Endodermal cell (in vitro differentiated cells): ENCODE measurements around the gene B2M. TPM values are rescaled to one million over a fixed set of nuclear protein-coding genes. Genes with fewer than 3 reads are reported as not detected.
"Not testable (repeated sequence)": the region's sequence is repeated elsewhere in the genome, so short reads cannot be mapped to it uniquely, and the experiment has no call there.

ENCODE experiments used
- DNase-seq: peaks from one replicate; pipeline ENCODE4 v3.0.0-alpha.2; 2017
- H3K27ac ChIP-seq: 2 replicates; pipeline ENCODE4 v1.5.1; 2013; ENCODE audit warnings: mild to moderate bottlenecking, low read depth, low read length, moderate library complexity
- H3K27me3 ChIP-seq: 2 replicates; pipeline ENCODE4 v1.6.1; 2013; ENCODE audit warnings: mild to moderate bottlenecking, low read length, moderate library complexity; ENCODE audit not compliant: insufficient read depth, control insufficient read depth, poor library complexity, severe bottlenecking
- H3K36me3 ChIP-seq: 2 replicates; pipeline ENCODE4 v1.7.0; 2013; ENCODE audit warnings: mild to moderate bottlenecking, low read length, moderate library complexity; ENCODE audit not compliant: control insufficient read depth, insufficient read depth
- H3K4me1 ChIP-seq: one replicate; pipeline ENCODE4 v1.7.0; 2013; ENCODE audit warnings: low read length; ENCODE audit not compliant: control insufficient read depth, insufficient read depth
- H3K4me3 ChIP-seq: 2 replicates; pipeline ENCODE4 v1.5.1; 2013; ENCODE audit warnings: mild to moderate bottlenecking, low read length, moderate library complexity
- H3K9ac ChIP-seq: 2 replicates; pipeline ENCODE4 v1.6.1; 2013; ENCODE audit warnings: mild to moderate bottlenecking, low read length, moderate library complexity; ENCODE audit not compliant: poor library complexity, severe bottlenecking; ENCODE audit errors: extremely low read depth
- H3K9me3 ChIP-seq: 2 replicates; pipeline ENCODE4 v1.6.1; 2013; ENCODE audit warnings: mild to moderate bottlenecking, low read length, moderate library complexity; ENCODE audit not compliant: control insufficient read depth
- H3K27ac Mint-ChIP-seq: 2 replicates; pipeline ENCODE4 v1.8.0; 2020; ENCODE audit warnings: mixed read lengths
- H3K27me3 Mint-ChIP-seq: 2 replicates; pipeline ENCODE4 v1.8.0; 2021; ENCODE audit warnings: mild to moderate bottlenecking, mixed read lengths; ENCODE audit not compliant: insufficient read depth
- H3K36me3 Mint-ChIP-seq: 2 replicates; pipeline ENCODE4 v1.8.0; 2020; ENCODE audit warnings: low read depth, mixed read lengths
- H3K4me1 Mint-ChIP-seq: 2 replicates; pipeline ENCODE4 v1.8.0; 2020; ENCODE audit warnings: mixed read lengths
- H3K4me3 Mint-ChIP-seq: 2 replicates; pipeline ENCODE4 v1.8.0; 2020; ENCODE audit warnings: mild to moderate bottlenecking, moderate library complexity, mixed read lengths
- H3K9me3 Mint-ChIP-seq: 2 replicates; pipeline ENCODE4 v1.8.0; 2020; ENCODE audit warnings: mild to moderate bottlenecking, mixed read lengths
- WGBS, 2 experiments: methylation state at CpG; one replicate each; pipeline versions ENCODE4 v1.1.5 to v1.1.7; 2013; ENCODE audit warnings: missing lambda C conversion rate in 2 of 2, mixed read lengths in 1 of 2; ENCODE audit not compliant: insufficient coverage in 1 of 2, insufficient read length in 1 of 2; 5-methylcytosine and 5-hydroxymethylcytosine counted together
- total RNA-seq, 2 donors: library from RNA; stranded (reverse); fragmentation: NEBNext Ultra II Directional in 1 of 2; extraction: Animal tissue kit (Norgen Biotek cat#: 25700) in 1 of 2; gene quantifications; 2 replicates in 1 of 2; 3 replicates in 1 of 2; pipeline ENCODE4 v1.2.1, GENCODE V29; 2021
- TF ChIP-seq, protein P1 (sequence below): fragments of 200-600 bp; sonication (generic); conservative IDR thresholded peaks from 2 replicates; pipeline ENCODE4 v1.5.0; 2021; ENCODE audit warnings: antibody characterized with exemption, mild to moderate bottlenecking

B2M gene
- total RNA-seq, 2 donors from 2014 or later = 66.5 to 74.3 TPM

DNA sequence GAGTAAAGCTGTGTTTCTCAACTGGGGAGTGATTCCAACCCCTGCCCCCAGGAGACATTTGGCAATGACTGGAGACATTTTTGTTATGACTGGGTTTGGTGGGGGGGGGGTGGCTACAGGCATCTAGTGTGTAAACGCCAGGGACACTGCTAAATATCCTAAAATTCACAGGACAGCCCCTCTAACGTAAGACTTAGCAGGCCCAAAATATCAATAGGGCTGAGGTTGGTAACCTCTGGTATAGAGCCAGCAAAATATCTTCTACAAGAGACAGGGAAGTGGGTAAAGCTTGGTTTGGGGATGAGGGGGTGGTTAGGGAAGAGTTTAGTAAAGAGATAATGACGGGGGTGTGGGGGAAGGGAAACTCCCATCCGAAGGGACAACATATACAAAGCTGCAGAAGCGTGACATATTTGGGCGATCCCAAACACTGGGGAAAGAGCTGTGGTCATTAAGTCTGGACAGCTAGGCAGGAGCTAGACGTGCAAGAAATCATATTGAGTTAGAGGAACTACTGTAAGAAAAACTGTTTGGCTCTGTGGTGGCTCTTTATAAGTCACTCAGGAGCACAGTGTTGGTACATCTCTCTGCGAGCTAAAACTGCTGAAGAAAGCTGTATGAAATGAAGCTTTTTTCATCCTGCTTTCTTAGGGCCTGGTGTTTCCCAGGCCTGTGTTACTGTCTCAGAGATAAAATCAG is 24.3 kb downstream of the B2M start:
- DNase-seq = no peak
- Histone ChIP-seq H3K36me3 (no peaks in the 10 kb centered on the region), H3K4me3 (no peak overlapping the region), H3K27me3 (no peaks in the 10 kb centered on the region), H3K27ac (no peak overlapping the region), H3K9ac (no peak overlapping the region), H3K9me3 (no peaks in the 10 kb centered on the region), H3K4me1 (no peaks in the 10 kb centered on the region)
- Mint-ChIP-seq H3K4me3 (no peak overlapping the region), H3K9me3 (peaks cover 9% of the 10 kb centered on the region), H3K27me3 (no peaks in the 10 kb centered on the region), H3K36me3 (no peaks in the 10 kb centered on the region), H3K27ac (peak overlapping the region; percentile 10), H3K4me1 (peaks cover 5% of the 10 kb centered on the region)
- WGBS, 2 experiments = 85 to 90% methylated on average over 8 of the region's 8 CpGs
- TF ChIP-seq, protein P1, sequence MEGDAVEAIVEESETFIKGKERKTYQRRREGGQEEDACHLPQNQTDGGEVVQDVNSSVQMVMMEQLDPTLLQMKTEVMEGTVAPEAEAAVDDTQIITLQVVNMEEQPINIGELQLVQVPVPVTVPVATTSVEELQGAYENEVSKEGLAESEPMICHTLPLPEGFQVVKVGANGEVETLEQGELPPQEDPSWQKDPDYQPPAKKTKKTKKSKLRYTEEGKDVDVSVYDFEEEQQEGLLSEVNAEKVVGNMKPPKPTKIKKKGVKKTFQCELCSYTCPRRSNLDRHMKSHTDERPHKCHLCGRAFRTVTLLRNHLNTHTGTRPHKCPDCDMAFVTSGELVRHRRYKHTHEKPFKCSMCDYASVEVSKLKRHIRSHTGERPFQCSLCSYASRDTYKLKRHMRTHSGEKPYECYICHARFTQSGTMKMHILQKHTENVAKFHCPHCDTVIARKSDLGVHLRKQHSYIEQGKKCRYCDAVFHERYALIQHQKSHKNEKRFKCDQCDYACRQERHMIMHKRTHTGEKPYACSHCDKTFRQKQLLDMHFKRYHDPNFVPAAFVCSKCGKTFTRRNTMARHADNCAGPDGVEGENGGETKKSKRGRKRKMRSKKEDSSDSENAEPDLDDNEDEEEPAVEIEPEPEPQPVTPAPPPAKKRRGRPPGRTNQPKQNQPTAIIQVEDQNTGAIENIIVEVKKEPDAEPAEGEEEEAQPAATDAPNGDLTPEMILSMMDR = no peak

DNA sequence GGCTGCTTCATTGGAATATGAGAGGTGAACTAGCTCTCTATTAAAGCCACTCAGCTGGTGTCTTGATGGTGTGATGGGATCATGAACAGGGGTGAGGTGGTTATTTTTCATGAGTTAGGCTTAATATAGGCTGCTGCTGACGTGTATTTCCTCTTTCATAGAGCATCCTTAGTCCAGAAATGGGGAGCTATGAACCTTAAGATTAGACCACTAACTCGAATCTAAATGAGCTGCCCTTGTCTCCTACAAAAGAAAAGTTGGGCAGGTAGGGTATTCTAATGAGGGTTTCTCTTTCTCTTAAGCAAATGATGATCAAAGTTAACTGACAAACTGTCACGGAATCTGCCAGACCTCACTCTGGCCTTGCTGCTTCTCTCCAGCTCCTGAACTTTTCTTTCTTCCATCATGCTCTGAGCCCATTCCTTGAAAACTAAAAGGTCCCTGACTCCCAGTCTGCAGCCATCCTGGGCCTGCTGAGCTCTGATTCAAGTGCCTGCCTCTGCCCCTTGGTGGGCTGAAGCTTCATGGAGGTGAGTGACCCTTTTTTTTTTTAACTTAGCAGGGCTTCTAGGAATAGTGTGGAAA is 25.0 kb downstream of the B2M start, which contains the start of gene TRIM69:
Gene TRIM69 (plus strand): TSS at position 348 of the 585 bp plus-strand sequence. CDS start 177 bp downstream, at position 525.
- no peak within 1 kb of the TSS for H3K9ac ChIP-seq
- no peak for DNase-seq
- Mint-ChIP-seq H3K4me1 (peaks cover 5% of the 10 kb centered on the region), H3K27ac (peak within 1 kb of the TSS; percentile 10), H3K27me3 (no peaks in the 10 kb centered on the region), H3K36me3 (no peaks in the 10 kb centered on the region), H3K9me3 (peaks cover 9% of the 10 kb centered on the region), H3K4me3 (no peak within 1 kb of the TSS)
- no peaks in the 10 kb centered on the region for H3K36me3 ChIP-seq
- TF ChIP-seq, protein P1 = no peak
- H3K4me1 ChIP-seq = no peaks in the 10 kb centered on the region
- no peak within 1 kb of the TSS for H3K27ac ChIP-seq
- 80 to 93% methylated on average over 3 of the region's 3 CpGs for WGBS, 2 experiments
- no peaks in the 10 kb centered on the region for H3K9me3 ChIP-seq
- no peak within 1 kb of the TSS for H3K4me3 ChIP-seq
- no peaks in the 10 kb centered on the region for H3K27me3 ChIP-seq

DNA sequence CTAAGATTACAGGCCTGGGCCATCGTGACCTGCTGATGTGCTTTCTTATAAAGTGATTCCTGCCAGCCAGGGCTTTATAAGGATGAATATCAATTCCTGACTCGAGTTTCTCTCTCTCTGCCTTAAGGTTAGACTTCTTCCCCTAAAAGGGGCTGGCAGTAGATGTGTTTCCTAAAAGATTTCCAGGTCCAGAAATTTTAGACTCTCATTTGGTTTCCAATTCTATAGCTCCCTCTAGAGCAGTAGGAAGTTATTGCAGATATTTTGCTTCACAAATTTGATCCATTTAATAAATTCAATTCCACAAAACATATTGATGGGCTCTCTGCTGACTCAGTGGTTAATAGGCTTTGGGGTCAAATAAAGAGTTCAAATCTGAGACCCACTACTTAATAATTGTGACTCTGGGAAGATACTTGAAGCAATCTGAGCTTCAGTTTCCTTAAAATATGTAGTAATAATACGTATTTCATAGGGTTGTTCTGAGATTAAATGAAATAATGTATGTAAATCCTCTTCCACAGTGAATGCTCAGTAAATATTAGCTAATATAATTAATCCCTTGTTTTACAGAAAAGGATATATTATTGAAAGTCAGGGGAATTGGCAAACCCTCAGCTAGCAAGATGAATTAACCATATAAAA is 27.1 kb downstream of the B2M start:
- no peak overlapping the region for H3K4me3 Mint-ChIP-seq
- WGBS, 2 experiments = 69 to 91% methylated on average over 3 of the region's 3 CpGs
- Histone ChIP-seq H3K4me1 (no peaks in the 10 kb centered on the region), H3K9me3 (no peaks in the 10 kb centered on the region), H3K27ac (no peak overlapping the region), H3K4me3 (no peak overlapping the region), H3K9ac (no peak overlapping the region), H3K36me3 (no peaks in the 10 kb centered on the region), H3K27me3 (no peaks in the 10 kb centered on the region)
- no peaks in the 10 kb centered on the region for H3K36me3 Mint-ChIP-seq
- DNase-seq = no peak
- no peaks in the 10 kb centered on the region for H3K27me3 Mint-ChIP-seq
- no peak overlapping the region for H3K27ac Mint-ChIP-seq
- TF ChIP-seq, protein P1 = peak; percentile 78
- H3K9me3 Mint-ChIP-seq = peaks cover 11% of the 10 kb centered on the region
- H3K4me1 Mint-ChIP-seq = peaks cover 5% of the 10 kb centered on the region

DNA sequence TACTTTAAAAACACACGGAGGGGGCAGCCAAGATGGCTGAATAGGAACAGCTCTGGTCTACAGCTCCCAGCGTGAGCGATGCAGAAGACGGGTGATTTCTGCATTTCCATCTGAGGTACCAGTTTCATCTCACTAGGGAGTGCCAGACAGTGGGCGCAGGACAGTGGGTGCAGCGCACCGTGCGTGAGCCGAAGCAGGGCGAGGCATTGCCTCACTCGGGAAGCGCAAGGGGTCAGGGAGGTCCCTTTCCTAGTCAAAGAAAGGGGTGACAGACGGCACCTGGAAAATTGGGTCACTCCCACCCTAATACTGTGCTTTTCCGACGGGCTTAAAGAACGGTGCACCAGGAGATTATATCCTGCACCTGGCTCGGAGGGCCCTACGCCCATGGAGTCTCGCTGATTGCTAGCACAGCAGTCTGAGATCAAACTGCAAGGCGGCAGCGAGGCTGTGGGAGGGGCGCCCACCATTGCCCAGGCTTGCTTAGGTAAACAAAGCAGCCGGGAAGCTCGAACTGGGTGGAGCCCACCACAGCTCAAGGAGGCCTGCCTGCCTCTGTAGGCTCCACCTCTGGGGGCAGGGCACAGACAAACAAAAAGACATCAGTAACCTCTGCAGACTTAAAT is 28.0 kb downstream of the B2M start:
- H3K4me1 ChIP-seq, H3K4me3 Mint-ChIP-seq, H3K27ac ChIP-seq, H3K9ac ChIP-seq, H3K4me1 Mint-ChIP-seq, H3K36me3 Mint-ChIP-seq, DNase-seq, H3K36me3 ChIP-seq, H3K4me3 ChIP-seq, H3K27ac Mint-ChIP-seq, H3K27me3 Mint-ChIP-seq, H3K9me3 ChIP-seq, H3K27me3 ChIP-seq: not testable (repeated sequence)
- WGBS, 2 experiments = 88 to 100% methylated on average over 4 to 15 of the region's 24 CpGs
- H3K9me3 Mint-ChIP-seq = peaks cover 14% of the 10 kb centered on the region
